Upper lobe of left lung (tissue), 4 donors: ENCODE data around the gene TNFAIP8L2.

ENCODE experiments used
- POLR2A ChIP-seq, 4 donors: fragments of 450-650 bp; IDR thresholded peaks; one replicate each; pipeline ENCODE4 v1.5.1; 2016 to 2017; ENCODE audit warnings: antibody characterized with exemption in 4 of 4, mild to moderate bottlenecking in 2 of 4
- TF ChIP-seq, protein P1 (sequence below), 6 experiments: fragments of 450-650 bp in 4 of 6; fragments of 200-600 bp in 2 of 6; sonication (generic) in 2 of 6; IDR thresholded peaks; one replicate each; pipeline ENCODE4 v1.5.1; 2016 to 2019; ENCODE audit warnings: antibody characterized with exemption in 6 of 6

DNA sequence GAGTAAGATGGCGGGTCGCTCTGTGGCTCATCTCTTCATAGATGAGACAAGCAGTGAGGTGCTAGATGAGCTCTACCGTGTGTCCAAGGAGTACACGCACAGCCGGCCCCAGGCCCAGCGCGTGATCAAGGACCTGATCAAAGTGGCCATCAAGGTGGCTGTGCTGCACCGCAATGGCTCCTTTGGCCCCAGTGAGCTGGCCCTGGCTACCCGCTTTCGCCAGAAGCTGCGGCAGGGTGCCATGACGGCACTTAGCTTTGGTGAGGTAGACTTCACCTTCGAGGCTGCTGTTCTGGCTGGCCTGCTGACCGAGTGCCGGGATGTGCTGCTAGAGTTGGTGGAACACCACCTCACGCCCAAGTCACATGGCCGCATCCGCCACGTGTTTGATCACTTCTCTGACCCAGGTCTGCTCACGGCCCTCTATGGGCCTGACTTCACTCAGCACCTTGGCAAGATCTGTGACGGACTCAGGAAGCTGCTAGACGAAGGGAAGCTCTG lies 2.4 kb downstream of the TNFAIP8L2 start:
- TF ChIP-seq, protein P1, sequence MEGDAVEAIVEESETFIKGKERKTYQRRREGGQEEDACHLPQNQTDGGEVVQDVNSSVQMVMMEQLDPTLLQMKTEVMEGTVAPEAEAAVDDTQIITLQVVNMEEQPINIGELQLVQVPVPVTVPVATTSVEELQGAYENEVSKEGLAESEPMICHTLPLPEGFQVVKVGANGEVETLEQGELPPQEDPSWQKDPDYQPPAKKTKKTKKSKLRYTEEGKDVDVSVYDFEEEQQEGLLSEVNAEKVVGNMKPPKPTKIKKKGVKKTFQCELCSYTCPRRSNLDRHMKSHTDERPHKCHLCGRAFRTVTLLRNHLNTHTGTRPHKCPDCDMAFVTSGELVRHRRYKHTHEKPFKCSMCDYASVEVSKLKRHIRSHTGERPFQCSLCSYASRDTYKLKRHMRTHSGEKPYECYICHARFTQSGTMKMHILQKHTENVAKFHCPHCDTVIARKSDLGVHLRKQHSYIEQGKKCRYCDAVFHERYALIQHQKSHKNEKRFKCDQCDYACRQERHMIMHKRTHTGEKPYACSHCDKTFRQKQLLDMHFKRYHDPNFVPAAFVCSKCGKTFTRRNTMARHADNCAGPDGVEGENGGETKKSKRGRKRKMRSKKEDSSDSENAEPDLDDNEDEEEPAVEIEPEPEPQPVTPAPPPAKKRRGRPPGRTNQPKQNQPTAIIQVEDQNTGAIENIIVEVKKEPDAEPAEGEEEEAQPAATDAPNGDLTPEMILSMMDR (IDR thresholded peaks at IDR 0.05): no peak
- no peak for TF ChIP-seq POLR2A (IDR thresholded peaks at IDR 0.05)
